Muscle of leg (tissue), 11 donors: ENCODE measurements around the gene HYDIN. TPM values are rescaled to one million over a fixed set of nuclear protein-coding genes. Genes with fewer than 3 reads are reported as not detected.
"Not testable (repeated sequence)": the region's sequence is repeated elsewhere in the genome, so short reads cannot be mapped to it uniquely, and the experiment has no call there.

Experiments used
- DNase-seq: peaks from one replicate; pipeline ENCODE4 v3.0.0; 2013
- H3K27ac ChIP-seq: one replicate; pipeline ENCODE4 v1.5.1; 2013; ENCODE audit warnings: mild to moderate bottlenecking, low read length, control low read depth
- H3K27me3 ChIP-seq: one replicate; pipeline ENCODE4 v1.6.1; 2013; ENCODE audit warnings: low read length; ENCODE audit not compliant: control insufficient read depth, insufficient read depth
- H3K36me3 ChIP-seq: one replicate; pipeline ENCODE4 v1.6.1; 2013; ENCODE audit warnings: low read length; ENCODE audit not compliant: control insufficient read depth, insufficient read depth
- H3K4me1 ChIP-seq: one replicate; pipeline ENCODE4 v1.6.1; 2013; ENCODE audit warnings: low read length; ENCODE audit not compliant: control insufficient read depth, insufficient read depth
- H3K4me3 ChIP-seq: one replicate; pipeline ENCODE4 v1.5.1; 2013; ENCODE audit warnings: low read length, control low read depth
- H3K9me3 ChIP-seq: replicated peaks from 2 replicates; pipeline ENCODE4 v1.6.1; 2013; ENCODE audit warnings: low read depth, low read length; ENCODE audit not compliant: control insufficient read depth
- WGBS: methylation state at CpG from one replicate; pipeline ENCODE4 v1.1.5; 2013; ENCODE audit warnings: missing lambda C conversion rate; ENCODE audit not compliant: insufficient coverage; 5-methylcytosine and 5-hydroxymethylcytosine counted together
- polyA plus RNA-seq, 8 donors: library from polyadenylated mRNA; unstranded; fragments of 120-200 nt; gene quantifications; one replicate each; pipeline versions ENCODE4 v1.2.1 to v1.2.3, GENCODE V29; 2013; ENCODE audit warnings: inconsistent platforms in 1 of 8, low replicate concordance in 1 of 8; ENCODE audit not compliant: insufficient read length in 8 of 8, insufficient read depth in 1 of 8
- total RNA-seq: library from RNA; stranded (reverse); fragments of 120-200 nt; gene quantifications from one replicate; pipeline ENCODE4 v1.2.4, GENCODE V29; 2013

HYDIN gene
- total and polyA plus RNA-seq, 9 donors, result 0.57 to 3.2 (median 1.5) TPM

DNA sequence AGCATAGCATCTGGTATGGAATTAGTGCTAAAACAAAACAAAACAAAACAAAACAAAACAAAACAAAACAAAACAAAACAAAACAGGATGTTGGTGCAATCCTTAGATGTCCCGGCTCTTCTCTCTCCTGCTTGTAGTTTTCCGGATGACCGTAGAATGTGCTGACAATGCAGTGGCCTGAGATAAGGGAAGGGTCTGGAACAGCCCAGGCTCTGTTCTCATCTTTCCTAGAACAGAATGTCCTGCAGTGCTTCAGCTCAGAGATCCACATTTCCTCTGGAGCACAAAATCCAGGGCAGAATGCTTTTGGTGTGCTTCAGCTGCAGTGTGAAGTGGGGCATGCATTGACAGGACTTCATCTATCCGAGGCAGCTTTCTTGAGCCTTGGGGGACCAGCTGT lies 345.9 kb downstream of the HYDIN start:
- not testable (repeated sequence) for H3K4me1 ChIP-seq, H3K27ac ChIP-seq, H3K27me3 ChIP-seq, H3K36me3 ChIP-seq, DNase-seq, H3K4me3 ChIP-seq, H3K9me3 ChIP-seq
- WGBS, result no CpG with 5 or more reads among the region's 4 CpGs

- H3K4me3 ChIP-seq, H3K27ac ChIP-seq, DNase-seq, H3K4me1 ChIP-seq, H3K9me3 ChIP-seq, H3K36me3 ChIP-seq, H3K27me3 ChIP-seq: not testable (repeated sequence)
- WGBS, result no CpG with 5 or more reads among the region's 8 CpGs
These were observed 348.2 kb downstream of the HYDIN start for GRCh38 chr16:70882311-70882710.

DNA sequence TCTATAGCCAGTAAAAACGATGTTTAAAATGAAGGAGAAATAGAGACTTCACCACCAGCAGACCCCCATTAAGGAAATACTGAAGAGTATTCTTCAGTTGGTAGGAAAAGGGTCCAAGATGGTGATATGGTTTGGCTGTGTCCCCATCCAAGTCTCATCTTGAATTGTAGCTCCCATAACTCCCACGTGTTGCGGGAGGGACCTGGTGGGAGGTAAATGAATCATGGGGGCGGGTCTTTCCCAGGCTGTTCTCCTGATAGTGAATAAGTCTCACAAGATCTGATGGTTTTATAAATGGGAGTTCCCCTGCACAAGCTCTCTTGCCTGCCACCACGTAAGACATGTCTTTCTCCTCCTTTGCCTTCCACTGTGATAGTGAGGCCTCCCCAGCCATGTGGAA lies 352.6 kb downstream of the HYDIN start:
- no CpG with 5 or more reads among the region's 5 CpGs for WGBS

DNA sequence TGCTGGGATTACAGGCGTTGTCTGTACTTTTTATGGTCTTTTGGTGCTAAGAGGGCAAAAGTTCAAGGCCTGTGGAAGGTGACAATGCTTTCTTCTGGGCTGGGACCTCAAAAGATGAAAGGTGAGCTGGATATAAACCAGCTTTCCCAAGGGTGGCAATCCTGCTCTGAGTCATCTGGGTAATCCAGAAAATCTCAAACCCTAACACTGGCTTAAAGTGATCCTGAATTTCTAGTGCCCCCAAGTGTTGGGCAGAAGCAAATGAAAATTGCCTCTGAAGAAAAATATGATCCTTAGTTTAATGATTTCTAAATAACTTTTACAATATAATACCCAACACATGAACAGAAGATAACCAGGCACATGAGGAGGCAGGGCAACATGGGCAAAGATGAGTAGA lies 354.1 kb downstream of the HYDIN start:
- DNase-seq, H3K36me3 ChIP-seq: not testable (repeated sequence)
- WGBS, result no CpG with 5 or more reads among the region's 1 CpG

More for the DNA sequence above, 352.6 kb downstream of the HYDIN start:
- not testable (repeated sequence) for H3K27ac ChIP-seq, H3K4me3 ChIP-seq, H3K36me3 ChIP-seq, H3K27me3 ChIP-seq, H3K4me1 ChIP-seq, H3K9me3 ChIP-seq, DNase-seq

DNA sequence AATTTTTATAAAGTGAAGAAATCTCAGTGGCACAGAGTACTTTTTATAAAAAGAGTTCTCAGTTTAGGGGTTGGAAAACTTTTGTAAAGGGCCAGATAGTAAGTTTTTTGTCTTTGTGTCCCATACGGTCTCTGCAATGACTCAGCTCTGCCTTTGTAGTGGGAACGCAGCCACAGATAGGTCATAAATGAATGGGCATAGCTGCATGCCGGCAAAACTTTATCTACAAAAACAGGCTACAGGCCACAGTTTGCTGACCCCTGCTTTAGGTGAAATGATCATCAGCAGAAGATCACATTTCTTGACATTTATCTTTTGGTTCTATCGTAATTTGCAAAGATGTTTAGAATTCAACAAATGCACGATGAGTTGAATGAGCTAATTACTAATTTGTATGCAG lies 365.8 kb downstream of the HYDIN start:
- H3K4me3 ChIP-seq, DNase-seq, H3K9me3 ChIP-seq, H3K27ac ChIP-seq, H3K36me3 ChIP-seq, H3K27me3 ChIP-seq, H3K4me1 ChIP-seq: not testable (repeated sequence)
- WGBS, result no CpG with 5 or more reads among the region's 5 CpGs

More for the DNA sequence above, 354.1 kb downstream of the HYDIN start:
- H3K9me3 ChIP-seq, H3K4me1 ChIP-seq, H3K27me3 ChIP-seq, H3K4me3 ChIP-seq, H3K27ac ChIP-seq: not testable (repeated sequence)

GRCh38 chr16:70861996-70862395 lies 368.5 kb downstream of the HYDIN start:
- WGBS, result 64% methylated on average over 5 of the region's 9 CpGs
- H3K27ac ChIP-seq, DNase-seq, H3K4me1 ChIP-seq, H3K27me3 ChIP-seq, H3K4me3 ChIP-seq, H3K36me3 ChIP-seq, H3K9me3 ChIP-seq: not testable (repeated sequence)

- not testable (repeated sequence) for H3K9me3 ChIP-seq, H3K36me3 ChIP-seq, H3K27me3 ChIP-seq, H3K4me3 ChIP-seq, DNase-seq, H3K27ac ChIP-seq, H3K4me1 ChIP-seq
- no CpG with 5 or more reads among the region's 4 CpGs for WGBS
These were observed 379.2 kb downstream of the HYDIN start for GRCh38 chr16:70851299-70851698.

- WGBS, result no CpG with 5 or more reads among the region's 4 CpGs
- not testable (repeated sequence) for H3K9me3 ChIP-seq, H3K27me3 ChIP-seq, H3K27ac ChIP-seq, H3K4me3 ChIP-seq, DNase-seq, H3K36me3 ChIP-seq, H3K4me1 ChIP-seq
These were observed 406.9 kb downstream of the HYDIN start for GRCh38 chr16:70823498-70824118.

DNA sequence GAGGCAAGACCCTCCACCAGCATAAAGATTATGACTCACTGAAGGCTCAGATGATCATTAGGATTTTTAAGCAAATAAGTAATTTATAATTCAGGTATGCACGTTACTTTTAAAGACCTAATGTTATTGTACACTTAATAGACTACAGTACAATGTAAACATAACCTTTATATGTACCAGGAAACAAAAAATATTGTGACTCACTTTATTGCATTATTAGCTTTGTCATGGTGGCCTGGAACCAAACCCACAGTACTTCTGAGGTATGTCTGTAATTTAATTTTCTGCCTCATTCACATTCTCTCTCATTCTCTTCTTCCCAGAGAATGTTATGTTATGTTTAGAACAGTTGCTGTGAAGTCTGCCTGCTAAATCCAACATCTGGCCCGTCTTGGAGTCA lies 407.8 kb downstream of the HYDIN start:
- not testable (repeated sequence) for H3K27me3 ChIP-seq, H3K9me3 ChIP-seq, H3K4me1 ChIP-seq, H3K27ac ChIP-seq, H3K4me3 ChIP-seq, H3K36me3 ChIP-seq, DNase-seq
- no CpG with 5 or more reads among the region's 2 CpGs for WGBS

GRCh38 chr16:70818088-70818487 lies 412.4 kb downstream of the HYDIN start:
- not testable (repeated sequence) for H3K4me3 ChIP-seq, H3K27me3 ChIP-seq, H3K9me3 ChIP-seq, H3K27ac ChIP-seq, H3K36me3 ChIP-seq, H3K4me1 ChIP-seq, DNase-seq
- 60% methylated on average over 1 of the region's 13 CpGs for WGBS

DNA sequence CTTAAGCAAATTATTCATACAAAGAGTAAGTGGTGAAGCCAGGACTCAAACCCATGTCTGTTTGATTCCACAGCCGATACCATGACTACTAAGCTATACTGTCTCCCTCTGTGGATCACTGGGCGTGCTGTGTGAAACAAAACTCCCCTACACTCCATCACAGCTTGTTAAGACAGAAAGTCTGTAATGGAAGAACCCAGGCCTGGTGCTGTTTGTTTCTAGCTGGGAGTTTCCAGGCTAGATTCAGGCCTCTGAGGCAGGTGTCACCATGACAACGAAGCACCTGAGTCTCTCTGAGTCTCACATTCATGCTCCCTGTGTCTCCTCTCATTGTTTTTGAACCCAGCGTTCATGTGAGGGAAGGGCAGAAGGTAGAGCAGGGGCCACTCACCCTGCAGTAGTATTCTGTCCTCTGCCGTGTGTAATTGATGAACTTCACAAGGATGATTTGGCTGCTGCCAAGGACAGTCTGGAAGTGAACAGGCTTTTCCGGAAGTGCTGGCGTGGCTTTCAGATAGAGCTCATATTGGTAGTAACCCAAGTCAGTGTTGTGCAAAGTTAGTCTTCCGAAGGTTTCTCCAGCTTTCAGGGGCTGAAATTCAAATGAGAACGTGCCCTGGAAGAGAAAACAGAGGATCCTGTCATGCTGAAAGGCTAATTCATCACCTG lies 421.0 kb downstream of the HYDIN start:
- WGBS, result 58% methylated on average over 7 of the region's 9 CpGs
- peaks cover 5% of the 10 kb centered on the region for H3K27me3 ChIP-seq

More for the DNA sequence above, 421.0 kb downstream of the HYDIN start:
- H3K4me3 ChIP-seq, result no peak overlapping the region
- no peak for DNase-seq
- no peak overlapping the region for H3K27ac ChIP-seq
- H3K9me3 ChIP-seq, result no peaks in the 10 kb centered on the region
- no peaks in the 10 kb centered on the region for H3K36me3 ChIP-seq
- no peaks in the 10 kb centered on the region for H3K4me1 ChIP-seq
